CD14-positive monocyte (primary cell): ENCODE data around the gene CD34. TPM values are rescaled to one million over a fixed set of nuclear protein-coding genes. Genes with fewer than 3 reads are reported as not detected.

Experiments used
- DNase-seq, 3 donors: peaks; one replicate each; pipeline ENCODE4 v3.0.0-alpha.2; 2011 to 2022
- H2AFZ ChIP-seq: 2 replicates; pipeline ENCODE4 v1.6.0; 2012; ENCODE audit warnings: mild to moderate bottlenecking, low read depth, low read length, inconsistent platforms; ENCODE audit not compliant: insufficient read depth, poor library complexity, severe bottlenecking
- H3K27ac ChIP-seq, 2 donors: 1 replicate in 1 of 2; 2 replicates in 1 of 2; pipeline ENCODE4 v1.5.1; 2012 to 2013; ENCODE audit warnings: low read length in 2 of 2, control low read depth in 1 of 2, inconsistent platforms in 1 of 2, low read depth in 1 of 2, mild to moderate bottlenecking in 1 of 2
- H3K27me3 ChIP-seq, 2 donors: one replicate each; pipeline versions ENCODE4 v1.6.0 to v1.6.1; 2011 to 2013; ENCODE audit warnings: low read length in 2 of 2; ENCODE audit not compliant: control insufficient read depth in 2 of 2, insufficient read depth in 2 of 2
- H3K36me3 ChIP-seq, 2 donors: replicated peaks in 1 of 2; 1 replicate in 1 of 2; 2 replicates in 1 of 2; pipeline versions ENCODE4 v1.5.1 to v1.6.1; 2012 to 2013; ENCODE audit warnings: low read length in 2 of 2, control low read depth in 1 of 2, inconsistent platforms in 1 of 2, mild to moderate bottlenecking in 1 of 2; ENCODE audit not compliant: insufficient read depth in 2 of 2, control insufficient read depth in 1 of 2
- H3K4me1 ChIP-seq, 2 donors: 1 replicate in 1 of 2; 2 replicates in 1 of 2; pipeline versions ENCODE4 v1.5.1 to v1.6.1; 2012 to 2013; ENCODE audit warnings: low read length in 2 of 2, control low read depth in 1 of 2, inconsistent platforms in 1 of 2, mild to moderate bottlenecking in 1 of 2, moderate library complexity in 1 of 2; ENCODE audit not compliant: insufficient read depth in 2 of 2, control insufficient read depth in 1 of 2
- H3K4me2 ChIP-seq: replicated peaks from 2 replicates; pipeline ENCODE3; 2012; ENCODE audit warnings: low read length, moderate library complexity, mild to moderate bottlenecking; ENCODE audit not compliant: poor library complexity, severe bottlenecking; ENCODE audit errors: extremely low read depth
- H3K4me3 ChIP-seq, 3 experiments: fragments of 200-600 bp in 1 of 3; sonication (generic) in 1 of 3; replicated peaks in 1 of 3; 1 replicate in 2 of 3; 2 replicates in 1 of 3; pipeline ENCODE4 v1.5.1; 2011 to 2013; ENCODE audit warnings: low read length in 3 of 3, mild to moderate bottlenecking in 3 of 3, control low read depth in 2 of 3, low read depth in 2 of 3, inconsistent platforms in 1 of 3, moderate library complexity in 1 of 3
- H3K79me2 ChIP-seq: 2 replicates; pipeline ENCODE4 v1.6.0; 2012; ENCODE audit warnings: mild to moderate bottlenecking, control low read depth, inconsistent platforms, low read length, moderate library complexity; ENCODE audit not compliant: insufficient read depth
- H3K9ac ChIP-seq: 2 replicates; pipeline ENCODE4 v1.6.0; 2017; ENCODE audit warnings: low read length, mild to moderate bottlenecking; ENCODE audit not compliant: insufficient read depth, poor library complexity, severe bottlenecking
- H3K9me3 ChIP-seq, 2 donors: replicated peaks in 1 of 2; 1 replicate in 1 of 2; 2 replicates in 1 of 2; pipeline versions ENCODE4 v1.5.1 to v1.6.1; 2012 to 2013; ENCODE audit warnings: low read length in 2 of 2, control low read depth in 1 of 2; ENCODE audit not compliant: control insufficient read depth in 1 of 2, insufficient read depth in 1 of 2
- H4K20me1 ChIP-seq: 2 replicates; pipeline ENCODE4 v1.6.0; 2012; ENCODE audit warnings: mild to moderate bottlenecking, low read length, control low read depth, moderate library complexity; ENCODE audit not compliant: insufficient read depth
- H3K27ac Mint-ChIP-seq, 7 donors: one replicate each; pipeline ENCODE4 v1.8.0; 2020; ENCODE audit warnings: mild to moderate bottlenecking in 7 of 7, mixed read lengths in 7 of 7, moderate library complexity in 6 of 7, inconsistent platforms in 2 of 7
- H3K27me3 Mint-ChIP-seq, 3 donors: one replicate each; pipeline ENCODE4 v1.8.0; 2021 to 2022; ENCODE audit warnings: low read depth in 3 of 3, mild to moderate bottlenecking in 3 of 3, mixed read lengths in 3 of 3, moderate library complexity in 3 of 3, inconsistent platforms in 1 of 3
- H3K36me3 Mint-ChIP-seq, 2 donors: one replicate each; pipeline ENCODE4 v1.8.0; 2020; ENCODE audit warnings: mixed read lengths in 2 of 2, inconsistent platforms in 1 of 2, mild to moderate bottlenecking in 1 of 2
- H3K4me1 Mint-ChIP-seq: one replicate; pipeline ENCODE4 v1.8.0; 2020; ENCODE audit warnings: mild to moderate bottlenecking, mixed read lengths
- H3K4me3 Mint-ChIP-seq, 2 donors: one replicate each; pipeline ENCODE4 v1.8.0; 2020; ENCODE audit warnings: mild to moderate bottlenecking in 2 of 2, mixed read lengths in 2 of 2, moderate library complexity in 1 of 2
- H3K9me3 Mint-ChIP-seq, 7 donors: one replicate each; pipeline ENCODE4 v1.8.0; 2020 to 2022; ENCODE audit warnings: mixed read lengths in 7 of 7, mild to moderate bottlenecking in 6 of 7, moderate library complexity in 6 of 7, inconsistent platforms in 2 of 7
- WGBS: methylation state at CpG from one replicate; pipeline ENCODE4 v1.1.5; 2013; ENCODE audit warnings: missing lambda C conversion rate; ENCODE audit not compliant: insufficient coverage; 5-methylcytosine and 5-hydroxymethylcytosine counted together
- intact Hi-C, 2 donors: fragments of 100-400 bp; cut with micrococcal nuclease; formaldehyde crosslinking; loops; one replicate each; pipeline versions ENCODE4 v1.15.0 to v1.15.1; 2023
- polyA plus RNA-seq, 3 donors: library from polyadenylated mRNA; depleted of rRNA in 1 of 3; unstranded in 2 of 3; stranded (reverse) in 1 of 3; fragments of 300-500 nt in 2 of 3; fragments of >200 nt in 1 of 3; fragmentation: Illumina TruSeq in 2 of 3; gene quantifications; 1 replicate in 2 of 3; 2 replicates in 1 of 3; pipeline ENCODE4 v1.2.3, GENCODE V29; 2012 to 2021
- TF ChIP-seq, protein P1 (sequence below): fragments of 200-600 bp; IDR thresholded peaks from one replicate; pipeline ENCODE4 v1.8.0; 2022; ENCODE audit warnings: antibody characterized with exemption, mild to moderate bottlenecking

CD34 gene
- polyA plus RNA-seq, 3 donors = 0.03 TPM; not detected in 2

DNA sequence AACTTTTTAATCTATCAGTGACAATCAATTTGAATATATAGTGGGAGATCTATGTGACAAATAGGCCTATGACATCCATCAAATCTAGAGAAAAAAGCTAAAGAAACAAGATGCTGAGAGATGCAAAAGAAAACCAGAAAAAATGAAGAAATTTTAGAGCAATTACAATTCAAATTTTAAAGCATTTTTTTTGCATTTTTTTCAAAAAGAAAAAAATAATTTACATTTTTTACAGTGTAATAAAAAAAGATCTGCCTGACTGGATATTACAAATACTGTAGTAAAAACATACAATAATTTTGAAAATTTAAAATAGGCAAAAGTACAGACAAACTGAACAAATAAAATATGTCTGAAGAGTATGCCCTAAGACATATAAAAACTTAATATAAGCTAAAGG, 14.4 kb downstream of the CD34 start:
- Histone ChIP-seq H3K79me2 (no peaks in the 10 kb centered on the region), H3K4me3 (no peak overlapping the region), H3K27ac (no peak overlapping the region), H4K20me1 (no peaks in the 10 kb centered on the region), H3K4me2 (no peak overlapping the region), H3K36me3 (no peaks in the 10 kb centered on the region), H3K9ac (no peak overlapping the region), H3K4me1 (no peaks in the 10 kb centered on the region), H2AFZ (no peak overlapping the region), H3K27me3 (no peaks in the 10 kb centered on the region), H3K9me3 (no peaks in the 10 kb centered on the region)
- Mint-ChIP-seq H3K4me3 (no peak overlapping the region), H3K4me1 (peaks cover 2% of the 10 kb centered on the region), H3K27me3 (peaks cover 0 to 3% (median 0%) of the 10 kb centered on the region in 3 donors), H3K36me3 (no peaks in the 10 kb centered on the region), H3K9me3 (no peaks in the 10 kb centered on the region), H3K27ac (no peak overlapping the region)
- TF ChIP-seq, protein P1, sequence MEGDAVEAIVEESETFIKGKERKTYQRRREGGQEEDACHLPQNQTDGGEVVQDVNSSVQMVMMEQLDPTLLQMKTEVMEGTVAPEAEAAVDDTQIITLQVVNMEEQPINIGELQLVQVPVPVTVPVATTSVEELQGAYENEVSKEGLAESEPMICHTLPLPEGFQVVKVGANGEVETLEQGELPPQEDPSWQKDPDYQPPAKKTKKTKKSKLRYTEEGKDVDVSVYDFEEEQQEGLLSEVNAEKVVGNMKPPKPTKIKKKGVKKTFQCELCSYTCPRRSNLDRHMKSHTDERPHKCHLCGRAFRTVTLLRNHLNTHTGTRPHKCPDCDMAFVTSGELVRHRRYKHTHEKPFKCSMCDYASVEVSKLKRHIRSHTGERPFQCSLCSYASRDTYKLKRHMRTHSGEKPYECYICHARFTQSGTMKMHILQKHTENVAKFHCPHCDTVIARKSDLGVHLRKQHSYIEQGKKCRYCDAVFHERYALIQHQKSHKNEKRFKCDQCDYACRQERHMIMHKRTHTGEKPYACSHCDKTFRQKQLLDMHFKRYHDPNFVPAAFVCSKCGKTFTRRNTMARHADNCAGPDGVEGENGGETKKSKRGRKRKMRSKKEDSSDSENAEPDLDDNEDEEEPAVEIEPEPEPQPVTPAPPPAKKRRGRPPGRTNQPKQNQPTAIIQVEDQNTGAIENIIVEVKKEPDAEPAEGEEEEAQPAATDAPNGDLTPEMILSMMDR = peak; percentile 5
- intact Hi-C loops = no loop called here
- DNase-seq = no peak

DNA sequence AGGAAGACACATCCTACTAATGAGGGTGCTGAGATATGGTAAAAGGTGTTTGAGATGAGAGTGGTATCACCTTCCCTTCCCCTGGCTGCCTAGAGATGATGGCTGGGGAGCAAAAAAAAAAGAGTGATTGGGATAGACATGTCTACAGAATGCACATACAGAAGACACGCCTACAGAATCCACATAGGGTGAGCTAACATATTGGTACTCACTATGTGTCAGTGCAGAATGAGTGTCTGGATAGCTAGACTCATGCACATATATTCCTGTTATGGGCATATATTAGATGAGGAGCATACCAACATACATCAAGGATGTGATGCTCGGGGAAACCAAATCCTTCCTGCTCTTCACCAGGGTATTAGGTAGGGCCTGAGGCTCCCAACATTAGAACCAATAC, 16.2 kb downstream of the CD34 start:
- DNase-seq = no peak
- Mint-ChIP-seq H3K36me3 (no peaks in the 10 kb centered on the region), H3K4me1 (peaks cover 18% of the 10 kb centered on the region), H3K27ac (no peak overlapping the region), H3K9me3 (no peaks in the 10 kb centered on the region), H3K27me3 (peaks cover 0 to 3% (median 0%) of the 10 kb centered on the region in 3 donors), H3K4me3 (no peak overlapping the region)
- Histone ChIP-seq H3K4me3 (no peak overlapping the region), H3K36me3 (no peaks in the 10 kb centered on the region), H3K9me3 (no peaks in the 10 kb centered on the region), H3K4me2 (no peak overlapping the region), H3K79me2 (no peaks in the 10 kb centered on the region), H2AFZ (peak overlapping the region; percentile 9), H3K9ac (no peak overlapping the region), H4K20me1 (no peaks in the 10 kb centered on the region), H3K4me1 (peaks cover 14 to 15% of the 10 kb centered on the region in 2 donors), H3K27me3 (no peaks in the 10 kb centered on the region), H3K27ac (no peak overlapping the region)
- intact Hi-C loops = no loop called here
- no CpG with 5 or more reads among the region's 2 CpGs for WGBS
- TF ChIP-seq, protein P1 = no peak
